PC-3 (cell line): Measurements from ENCODE around the gene PPWD1. TPM values are rescaled to one million over a fixed set of nuclear protein-coding genes. Genes with fewer than 3 reads are reported as not detected.

Experiments
- ATAC-seq: fragments of 200-7000 bp; cut with Tn5 transposase; 2 replicates; pipeline ENCODE4 v1.9.1; 2020; ENCODE audit warnings: mild to moderate bottlenecking, moderate library complexity
- BruUV-seq: library from RNA; stranded (reverse); fragments of 400-500 nt; replicated peaks from 2 replicates; lab custom pipeline; 2021; lab: Mats Ljungman, UMichigan
- CTCF ChIA-PET: fragments of 300-600 bp; sonication (Branson Sonifier 250); formaldehyde crosslinking; loops from one replicate; lab custom pipeline; 2022; ENCODE audit warnings: antibody characterized with exemption; lab: Charles Lee
- POLR2A ChIA-PET: fragments of 300-600 bp; sonication (Branson Sonifier 250); formaldehyde crosslinking; loops from one replicate; lab custom pipeline; 2022; ENCODE audit warnings: antibody characterized with exemption; ENCODE audit not compliant: unreplicated experiment; lab: Charles Lee
- DNase-seq: peaks from one replicate; pipeline ENCODE4 v3.0.0-alpha.2; 2015
- H2AFZ ChIP-seq: fragments of 300-600 bp; sonication (generic); 2 replicates; pipeline ENCODE4 v1.6.0; 2016; ENCODE audit warnings: antibody characterized with exemption, low read length
- H3F3A ChIP-seq: fragments of 300-600 bp; sonication (generic); one replicate; pipeline ENCODE4 v1.6.0; 2017; ENCODE audit warnings: antibody characterized with exemption, low read length, control low read depth, mild to moderate bottlenecking; ENCODE audit not compliant: unreplicated experiment
- H3K27ac ChIP-seq: fragments of 300-600 bp; sonication (generic); 2 replicates; pipeline ENCODE4 v1.5.1; 2016; ENCODE audit warnings: mild to moderate bottlenecking, low read length
- H3K27me3 ChIP-seq: fragments of 300-600 bp; sonication (generic); 2 replicates; pipeline ENCODE4 v1.6.1; 2016; ENCODE audit warnings: low read length, mixed read lengths
- H3K36me3 ChIP-seq: fragments of 300-600 bp; sonication (generic); 2 replicates; pipeline ENCODE4 v1.6.1; 2016; ENCODE audit warnings: low read depth, mixed run types, low read length, mixed read lengths
- H3K4me1 ChIP-seq: fragments of 300-600 bp; sonication (generic); 2 replicates; pipeline ENCODE4 v1.5.1; 2016; ENCODE audit warnings: low read length; ENCODE audit not compliant: insufficient read depth
- H3K4me2 ChIP-seq: fragments of 300-600 bp; sonication (generic); 2 replicates; pipeline ENCODE4 v1.6.0; 2016; ENCODE audit warnings: low read length
- H3K4me3 ChIP-seq: fragments of 300-600 bp; sonication (generic); 2 replicates; pipeline ENCODE4 v1.5.1; 2016; ENCODE audit warnings: mild to moderate bottlenecking, low read length, mixed read lengths
- H3K79me2 ChIP-seq: fragments of 300-600 bp; sonication (generic); 2 replicates; pipeline ENCODE4 v1.6.1; 2017; ENCODE audit warnings: low read length, mixed read lengths
- H3K9ac ChIP-seq: fragments of 300-600 bp; sonication (generic); 2 replicates; pipeline ENCODE4 v1.6.0; 2016; ENCODE audit warnings: mild to moderate bottlenecking, low read length
- H3K9me2 ChIP-seq: fragments of 300-600 bp; sonication (generic); replicated peaks from 2 replicates; pipeline ENCODE4 v1.6.1; 2016; ENCODE audit warnings: mixed run types, low read length, mixed read lengths
- H3K9me3 ChIP-seq: fragments of 300-600 bp; sonication (generic); 2 replicates; pipeline ENCODE4 v1.6.1; 2016; ENCODE audit warnings: low read length, mixed read lengths
- H4K20me1 ChIP-seq: fragments of 300-600 bp; sonication (generic); 2 replicates; pipeline ENCODE4 v1.6.1; 2016; ENCODE audit warnings: low read length, mixed read lengths
- CTCF ChIP-seq: fragments of 300-600 bp; sonication (generic); conservative IDR thresholded peaks from 2 replicates; pipeline ENCODE4 v1.5.1; 2017; ENCODE audit warnings: antibody characterized with exemption, low read depth, mild to moderate bottlenecking, low read length
- EZH2 ChIP-seq: fragments of 300-600 bp; sonication (generic); IDR thresholded peaks from one replicate; pipeline ENCODE4 v1.6.1; 2017; ENCODE audit warnings: antibody characterized with exemption, mild to moderate bottlenecking, low read length; ENCODE audit not compliant: unreplicated experiment
- EZH2phosphoT487 ChIP-seq: fragments of 300-600 bp; sonication (generic); IDR thresholded peaks from 2 replicates; pipeline ENCODE4 v1.6.1; 2018; ENCODE audit warnings: mild to moderate bottlenecking, antibody characterized with exemption, low read length, borderline replicate concordance
- intact Hi-C: fragments of 100-400 bp; cut with micrococcal nuclease; formaldehyde crosslinking; loops from 2 replicates; pipeline ENCODE4 v1.9.0; 2023
- total RNA-seq: library from RNA; depleted of rRNA; stranded (reverse); fragments of >200 nt; gene quantifications from 2 replicates; pipeline ENCODE4 v1.2.3, GENCODE V29; 2014

PPWD1 gene
- total RNA-seq, 1 experiment from 2014 or later = 14.8 TPM

GRCh38 chr5:65544473-65544872 is 18.6 kb upstream of the PPWD1 start:
- Histone ChIP-seq H3K9me3 (no peaks in the 10 kb centered on the region), H3K9ac (no peak overlapping the region), H3K36me3 (no peaks in the 10 kb centered on the region), H3K27ac (no peak overlapping the region), H3F3A (no peaks in the 10 kb centered on the region), H4K20me1 (no peaks in the 10 kb centered on the region), H3K4me2 (no peak overlapping the region), H2AFZ (no peak overlapping the region), H3K9me2 (no peaks in the 10 kb centered on the region), H3K4me3 (no peak overlapping the region), H3K27me3 (no peaks in the 10 kb centered on the region), H3K4me1 (no peaks in the 10 kb centered on the region), H3K79me2 (no peaks in the 10 kb centered on the region)
- TF ChIP-seq EZH2phosphoT487 (no peak), CTCF (no peak), EZH2 (no peak)
- POLR2A ChIA-PET = no interaction called here
- no peak for DNase-seq
- no peak for ATAC-seq
- intact Hi-C loops = no loop called here
- CTCF ChIA-PET = no interaction called here
- no TSS peak for BruUV-seq

- no peak for TF ChIP-seq CTCF
- no peak overlapping the region for H3K4me2 ChIP-seq
- ChIA-PET CTCF (no interaction called here), POLR2A (no interaction called here)
- ATAC-seq (no peak), DNase-seq (no peak)
- H3F3A ChIP-seq = no peaks in the 10 kb centered on the region
- H3K27me3 ChIP-seq = no peaks in the 10 kb centered on the region
- no peak overlapping the region for H3K9ac ChIP-seq
- H3K36me3 ChIP-seq = no peaks in the 10 kb centered on the region
- H3K27ac ChIP-seq = no peak overlapping the region
- no peaks in the 10 kb centered on the region for H3K9me3 ChIP-seq
- H3K79me2 ChIP-seq = no peaks in the 10 kb centered on the region
- H3K4me3 ChIP-seq = no peak overlapping the region
- intact Hi-C loops = no loop called here
- H3K9me2 ChIP-seq = no peaks in the 10 kb centered on the region
- H4K20me1 ChIP-seq = no peaks in the 10 kb centered on the region
- no TSS peak for BruUV-seq
- H2AFZ ChIP-seq = no peak overlapping the region
- no peaks in the 10 kb centered on the region for H3K4me1 ChIP-seq
Observed at GRCh38 chr5:65546141-65546540, 17.0 kb upstream of the PPWD1 start.

- TF ChIP-seq EZH2phosphoT487 = no peak
- TF ChIP-seq EZH2 = no peak
- Histone ChIP-seq H3K9me2 (no peaks in the 10 kb centered on the region), H3K79me2 (no peaks in the 10 kb centered on the region), H4K20me1 (no peaks in the 10 kb centered on the region), H2AFZ (no peak overlapping the region), H3K36me3 (no peaks in the 10 kb centered on the region), H3K9me3 (no peaks in the 10 kb centered on the region), H3F3A (no peaks in the 10 kb centered on the region), H3K27me3 (no peaks in the 10 kb centered on the region), H3K4me3 (no peak overlapping the region), H3K9ac (no peak overlapping the region), H3K4me2 (no peak overlapping the region), H3K4me1 (no peaks in the 10 kb centered on the region), H3K27ac (no peak overlapping the region)
- POLR2A ChIA-PET = no interaction called here
- DNase-seq = no peak
- CTCF ChIA-PET = no interaction called here
- intact Hi-C loops = no loop called here
- BruUV-seq = no TSS peak
- no peak for ATAC-seq
Observed at GRCh38 chr5:65548281-65548680, 14.8 kb upstream of the PPWD1 start.
